SH-SY5Y (cell line): ENCODE measurements around the gene NR1H3.

Experiments used
- GATA2 ChIP-seq: IDR thresholded peaks from 2 replicates; pipeline ENCODE4 v1.6.1; 2011; ENCODE audit warnings: mild to moderate bottlenecking, low read depth, low read length
- GATA3 ChIP-seq: IDR thresholded peaks from 2 replicates; pipeline ENCODE4 v1.6.1; 2011; ENCODE audit warnings: low read depth, mild to moderate bottlenecking, low read length, moderate library complexity

DNA sequence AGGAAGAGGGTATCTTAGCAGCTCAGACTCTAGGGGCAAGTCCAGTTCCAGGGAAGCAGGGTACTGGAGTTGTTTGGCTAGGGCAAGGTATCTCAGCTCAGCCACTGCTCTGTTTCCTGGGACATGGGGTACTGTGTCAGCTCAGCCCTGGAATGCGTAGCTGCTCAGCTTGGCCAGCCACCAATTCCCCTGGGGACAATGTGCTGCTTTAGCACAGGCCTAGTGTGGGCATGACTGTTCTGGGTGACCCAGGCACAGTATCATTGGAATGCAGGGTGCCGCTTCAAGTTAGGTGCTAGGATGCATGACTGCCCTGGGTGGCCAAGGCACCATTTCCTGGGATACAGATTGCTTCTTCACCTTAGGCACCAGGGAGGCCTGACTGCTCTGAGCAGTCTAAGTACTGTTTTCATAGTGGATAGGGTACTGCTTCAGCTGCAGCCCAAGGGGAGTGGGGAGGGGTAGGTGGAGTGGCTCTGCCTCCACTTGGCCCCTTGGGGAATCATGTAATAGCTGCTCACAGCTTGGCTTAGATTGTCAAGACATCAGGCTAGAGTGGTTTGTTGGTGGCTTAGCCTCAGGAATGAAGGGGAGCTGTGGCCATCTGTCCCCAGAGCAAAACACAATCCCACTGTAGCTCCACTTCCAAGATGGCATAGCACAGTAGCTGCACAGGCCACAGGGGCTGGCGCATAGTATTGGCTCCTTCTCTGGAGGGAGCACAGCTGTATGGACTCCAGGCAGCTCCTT is 48.1 kb downstream of the NR1H3 start:
- TF ChIP-seq GATA2, result no peak
- TF ChIP-seq GATA3, result no peak
